ENCODE results near the gene ARHGDIG.

GRCh38 chr16:252366-253337 lies 27.7 kb upstream of the ARHGDIG start:
- TF ChIP-seq CTCF (IDR thresholded peaks at IDR 0.05; ENCODE audit: insufficient read depth, low read depth, low read length) (no peak), EZH2 (IDR thresholded peaks at IDR 0.05; ENCODE audit: insufficient read depth, low read length) (no peak)
